ELR (cell line): ENCODE results near the gene KLHL25.

Experiments used
- DNase-seq: peaks from one replicate; pipeline ENCODE4 v3.0.0-alpha.2; 2015; ENCODE audit warnings: low read depth

Gene KLHL25

DNA sequence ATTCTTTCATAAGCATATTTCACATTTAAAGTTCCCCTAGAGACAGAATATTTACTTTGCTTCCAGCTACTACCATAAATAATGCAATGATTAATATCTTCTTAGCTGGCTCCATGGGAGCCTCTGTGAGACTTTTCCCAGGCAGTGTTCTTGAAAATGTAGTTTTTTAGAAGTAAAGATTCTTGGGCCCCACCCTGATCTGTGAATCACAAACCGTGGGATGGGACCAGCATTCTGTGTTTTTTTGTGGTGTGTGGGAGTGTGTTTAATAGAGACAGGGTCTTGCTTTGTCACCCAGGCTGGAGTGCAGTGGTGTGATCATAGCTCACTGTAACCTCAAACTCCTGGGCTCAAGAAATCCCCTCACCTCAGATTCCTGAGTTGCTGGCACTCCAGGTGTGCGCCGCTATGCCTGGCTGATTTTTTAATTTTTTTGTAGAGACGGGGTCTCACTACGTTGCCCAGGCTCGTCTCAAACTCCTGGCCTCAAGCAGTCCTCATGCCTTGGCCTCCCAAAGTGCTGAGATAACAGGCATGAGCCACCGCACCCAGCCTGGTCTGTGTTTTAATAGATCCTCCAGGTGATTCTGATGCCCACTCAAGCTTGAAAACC is 83.0 kb downstream of the KLHL25 start:
- no peak for DNase-seq

DNA sequence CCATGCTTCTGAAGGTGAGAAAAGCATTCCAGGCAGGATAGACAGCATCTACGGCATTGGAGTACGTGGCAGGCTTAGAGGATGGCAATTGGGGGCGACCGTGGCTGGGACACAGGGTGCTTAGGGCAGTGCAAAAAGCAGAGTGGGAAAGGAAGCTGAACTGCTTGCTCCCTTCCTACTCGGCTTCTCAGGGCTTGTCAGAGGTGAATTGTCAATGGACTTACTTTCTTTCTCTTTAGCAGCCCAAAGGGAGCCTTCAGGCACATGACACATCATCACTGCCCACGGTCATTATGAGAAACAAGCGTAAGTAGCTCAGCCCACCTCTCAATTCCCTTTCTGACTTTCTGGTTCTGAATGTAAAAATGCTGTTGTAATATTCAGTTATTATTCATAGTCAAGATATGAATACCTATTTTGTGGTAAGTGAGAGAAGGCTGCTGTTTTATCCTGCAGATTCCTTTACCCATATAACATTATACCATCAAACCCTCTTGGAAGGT is 84.3 kb downstream of the KLHL25 start:
- no peak for DNase-seq
